ENCODE data around the gene PCSK5. TPM values are rescaled to one million over a fixed set of nuclear protein-coding genes. Genes with fewer than 3 reads are reported as not detected.

Gene PCSK5
- 8.3 to 75.9 TPM (median 8.9 TPM) in 3 replicates for total RNA-seq
- long read RNA-seq, full-length matches to known transcripts: 19 of 36 reads
- long read RNA-seq, partial matches to known transcripts: 9 of 36 reads
- long read RNA-seq, other reads (novel, unspliced or antisense): 8 of 36 reads

GRCh38 chr9:75890472-75891276 is at the start of gene PCSK5:
Gene PCSK5, plus strand, starts transcription at chr9:75890673. Its CDS starts 509 bp downstream, at chr9:75891182.
- Mint-ChIP-seq H3K27me3 (ENCODE audit: low read depth) (no peaks in the 10 kb centered on the region), H3K4me1 (ENCODE audit: low read depth) (peaks cover 50% of the 10 kb centered on the region), H3K36me3 (ENCODE audit: low read depth) (no peaks in the 10 kb centered on the region), H3K27ac (ENCODE audit: unreplicated experiment) (peak within 1 kb of the TSS; percentile 81), H3K4me3 (ENCODE audit: unreplicated experiment) (peak within 1 kb of the TSS; percentile 86), H3K9me3 (ENCODE audit: low read depth) (no peaks in the 10 kb centered on the region)
- DNase-seq (ENCODE audit: low spot score): peak; percentile 95
- TF ChIP-seq, protein P1, sequence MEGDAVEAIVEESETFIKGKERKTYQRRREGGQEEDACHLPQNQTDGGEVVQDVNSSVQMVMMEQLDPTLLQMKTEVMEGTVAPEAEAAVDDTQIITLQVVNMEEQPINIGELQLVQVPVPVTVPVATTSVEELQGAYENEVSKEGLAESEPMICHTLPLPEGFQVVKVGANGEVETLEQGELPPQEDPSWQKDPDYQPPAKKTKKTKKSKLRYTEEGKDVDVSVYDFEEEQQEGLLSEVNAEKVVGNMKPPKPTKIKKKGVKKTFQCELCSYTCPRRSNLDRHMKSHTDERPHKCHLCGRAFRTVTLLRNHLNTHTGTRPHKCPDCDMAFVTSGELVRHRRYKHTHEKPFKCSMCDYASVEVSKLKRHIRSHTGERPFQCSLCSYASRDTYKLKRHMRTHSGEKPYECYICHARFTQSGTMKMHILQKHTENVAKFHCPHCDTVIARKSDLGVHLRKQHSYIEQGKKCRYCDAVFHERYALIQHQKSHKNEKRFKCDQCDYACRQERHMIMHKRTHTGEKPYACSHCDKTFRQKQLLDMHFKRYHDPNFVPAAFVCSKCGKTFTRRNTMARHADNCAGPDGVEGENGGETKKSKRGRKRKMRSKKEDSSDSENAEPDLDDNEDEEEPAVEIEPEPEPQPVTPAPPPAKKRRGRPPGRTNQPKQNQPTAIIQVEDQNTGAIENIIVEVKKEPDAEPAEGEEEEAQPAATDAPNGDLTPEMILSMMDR (IDR thresholded peaks at IDR 0.05): peak; percentile 76

DNA sequence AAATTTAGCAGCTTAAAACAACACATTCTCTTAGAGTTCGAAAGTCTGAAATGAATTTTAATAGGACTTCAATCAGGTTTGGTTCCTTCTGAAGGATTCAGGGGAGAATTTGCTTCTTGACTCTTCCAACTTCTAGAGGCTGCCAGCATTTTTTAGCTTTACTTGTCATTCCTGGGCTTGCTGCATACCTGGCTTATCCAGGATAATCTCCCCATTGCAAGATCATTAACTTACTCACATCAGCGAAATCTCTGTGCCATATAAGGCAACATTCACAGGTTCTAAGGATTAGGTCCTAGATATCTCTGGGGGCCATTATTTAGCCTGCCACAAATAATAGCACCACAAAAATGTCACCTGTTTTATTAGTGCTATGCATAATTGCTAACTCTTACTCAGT is 46.2 kb upstream of the PCSK5 start:
- Mint-ChIP-seq H3K27ac (ENCODE audit: unreplicated experiment) (no peak overlapping the region), H3K27me3 (ENCODE audit: low read depth) (peaks cover 2% of the 10 kb centered on the region), H3K9me3 (ENCODE audit: low read depth) (peaks cover 3% of the 10 kb centered on the region), H3K4me3 (ENCODE audit: unreplicated experiment) (no peak overlapping the region), H3K4me1 (ENCODE audit: low read depth) (no peaks in the 10 kb centered on the region), H3K36me3 (ENCODE audit: low read depth) (no peaks in the 10 kb centered on the region)
- TF ChIP-seq, protein P1 (IDR thresholded peaks at IDR 0.05): no peak
- DNase-seq (ENCODE audit: low spot score): no peak

GRCh38 chr9:75845806-75846205 is 44.7 kb upstream of the PCSK5 start:
- Mint-ChIP-seq H3K4me3 (ENCODE audit: unreplicated experiment) (no peak overlapping the region), H3K27me3 (ENCODE audit: low read depth) (peaks cover 2% of the 10 kb centered on the region), H3K27ac (ENCODE audit: unreplicated experiment) (no peak overlapping the region), H3K9me3 (ENCODE audit: low read depth) (peaks cover 3% of the 10 kb centered on the region), H3K36me3 (ENCODE audit: low read depth) (no peaks in the 10 kb centered on the region), H3K4me1 (ENCODE audit: low read depth) (no peaks in the 10 kb centered on the region)
- no peak for DNase-seq (ENCODE audit: low spot score)
- TF ChIP-seq, protein P1 (IDR thresholded peaks at IDR 0.05): no peak

DNA sequence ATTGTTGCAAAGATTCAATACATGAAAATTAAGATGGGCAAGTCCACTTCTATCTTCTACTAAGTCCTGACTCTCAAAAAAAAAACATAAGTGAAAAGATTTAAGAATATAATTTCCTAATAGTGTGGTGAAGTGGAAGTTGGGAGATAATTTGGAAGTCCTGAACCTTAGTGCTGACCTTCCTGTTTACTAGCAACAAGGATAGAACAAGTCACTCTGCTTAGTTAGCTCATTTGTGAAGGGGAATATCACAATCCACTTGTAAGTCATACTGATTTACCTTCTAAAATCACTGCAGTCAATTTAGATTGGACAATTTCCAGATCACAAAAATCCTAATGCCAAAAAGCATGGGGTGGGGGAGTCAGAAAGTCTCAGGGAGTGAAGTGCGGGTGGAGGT is 43.4 kb upstream of the PCSK5 start:
- TF ChIP-seq, protein P1 (IDR thresholded peaks at IDR 0.05): no peak
- DNase-seq (ENCODE audit: low spot score): no peak
- peaks cover 2% of the 10 kb centered on the region for H3K27me3 Mint-ChIP-seq (ENCODE audit: low read depth)
- H3K27ac Mint-ChIP-seq (ENCODE audit: unreplicated experiment): no peak overlapping the region
- no peaks in the 10 kb centered on the region for H3K4me1 Mint-ChIP-seq (ENCODE audit: low read depth)
- no peaks in the 10 kb centered on the region for H3K36me3 Mint-ChIP-seq (ENCODE audit: low read depth)
- H3K9me3 Mint-ChIP-seq (ENCODE audit: low read depth): peaks cover 3% of the 10 kb centered on the region
- no peak overlapping the region for H3K4me3 Mint-ChIP-seq (ENCODE audit: unreplicated experiment)

DNA sequence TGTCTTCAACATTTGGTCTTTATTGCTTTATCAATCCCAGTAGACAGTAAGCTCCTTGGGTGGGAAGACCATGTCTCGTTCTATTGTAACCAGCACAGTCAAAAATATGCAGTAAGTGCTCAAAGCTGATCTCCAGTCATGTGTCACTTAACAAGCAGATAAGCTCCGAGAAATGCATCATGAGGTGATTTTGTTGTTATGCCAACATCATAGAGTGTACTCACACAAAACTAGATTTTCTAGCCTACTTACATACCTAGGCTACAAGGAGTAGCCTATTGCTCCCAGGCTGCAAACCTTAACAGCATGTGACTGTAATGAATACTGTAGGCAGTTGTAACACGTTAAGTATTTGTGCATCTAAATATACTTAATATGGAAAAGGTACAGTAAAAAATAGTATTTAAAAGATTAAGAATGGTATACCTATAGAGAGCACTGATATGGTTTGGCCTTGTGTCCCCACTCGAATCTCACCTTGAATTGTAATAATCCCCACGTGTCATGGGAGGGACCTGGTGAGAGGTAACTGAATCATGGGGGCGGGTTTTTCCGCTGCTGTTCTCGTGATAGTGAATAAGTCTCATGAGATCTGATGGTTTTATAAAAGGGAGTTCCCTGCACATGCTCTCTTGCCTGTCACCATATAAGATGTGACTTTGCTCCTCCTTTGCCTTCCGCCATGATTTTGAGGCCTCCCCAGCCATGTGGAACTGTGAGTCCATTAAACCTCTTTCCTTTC is 39.8 kb upstream of the PCSK5 start:
- Mint-ChIP-seq H3K4me3 (ENCODE audit: unreplicated experiment) (no peak overlapping the region), H3K9me3 (ENCODE audit: low read depth) (no peaks in the 10 kb centered on the region), H3K27me3 (ENCODE audit: low read depth) (no peaks in the 10 kb centered on the region), H3K36me3 (ENCODE audit: low read depth) (no peaks in the 10 kb centered on the region), H3K27ac (ENCODE audit: unreplicated experiment) (no peak overlapping the region), H3K4me1 (ENCODE audit: low read depth) (peaks cover 4% of the 10 kb centered on the region)
- no peak for DNase-seq (ENCODE audit: low spot score)
- TF ChIP-seq, protein P1 (IDR thresholded peaks at IDR 0.05): no peak
